Diencephalon (tissue), 1 donor: Measurements from ENCODE around the gene TRAPPC11. TPM values are rescaled to one million over a fixed set of nuclear protein-coding genes. Genes with fewer than 3 reads are reported as not detected.

ENCODE experiments used
- small RNA-seq: library from RNA; depleted of rRNA; stranded (forward); fragments of <200 nt; gene quantifications from one replicate; pipeline ENCODE3, GENCODE V24; 2014
- total RNA-seq: library from RNA; depleted of rRNA; stranded (reverse); fragments of >200 nt; gene quantifications from one replicate; pipeline ENCODE4 v1.2.3, GENCODE V29; 2014

The TRAPPC11 gene
- 68.0 TPM for total RNA-seq

DNA sequence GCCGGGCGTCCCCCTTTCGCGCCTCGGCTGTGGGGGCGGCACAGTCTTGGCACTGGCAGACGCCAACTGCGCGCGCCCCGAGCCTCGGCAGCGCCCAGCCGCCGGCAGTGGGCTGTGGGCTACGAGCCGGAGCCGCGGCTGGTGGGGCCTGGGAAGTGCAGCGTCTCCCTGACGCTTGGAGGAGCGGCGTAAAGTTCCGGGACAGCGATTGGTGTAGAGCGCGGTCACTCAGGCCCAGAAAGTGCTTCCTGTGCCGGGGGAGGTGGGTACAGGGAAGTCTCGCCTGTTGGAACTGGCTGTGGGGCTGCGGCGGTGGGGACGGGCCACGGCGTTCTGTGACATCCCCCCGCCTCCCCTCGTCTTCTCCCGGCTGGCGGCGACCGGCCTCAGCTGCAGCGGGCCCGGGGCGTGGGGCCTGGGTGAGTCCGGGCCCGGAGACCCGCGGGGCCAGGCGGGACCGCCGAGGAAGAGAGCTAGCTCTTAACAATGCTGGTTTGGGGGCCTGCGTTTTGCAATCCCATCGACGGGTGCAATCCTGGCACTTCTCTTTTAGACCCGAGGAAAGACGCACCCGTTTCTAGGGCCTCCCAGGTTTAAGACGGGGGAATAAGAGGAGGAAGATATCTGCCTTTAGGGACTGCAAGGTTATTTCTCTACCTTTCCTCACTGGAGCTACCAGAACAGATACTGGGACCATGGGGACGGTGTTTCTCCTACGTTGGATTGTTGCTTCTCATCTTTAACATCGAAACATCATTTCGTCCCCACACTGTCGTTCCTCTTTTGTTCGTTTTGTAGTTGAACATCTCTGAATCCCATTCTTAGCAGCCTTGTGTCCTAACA, at the start of gene TRAPPC11, which contains the start of gene RWDD4:
Gene TRAPPC11 (plus strand): TSS at position 265 of the 843 bp plus-strand sequence. CDS start 4,575 bp downstream, outside the sequence.
Gene RWDD4 (minus strand): TSS at position 157 of the 843 bp plus-strand sequence. CDS start 233 bp downstream, outside the sequence.

Small RNAs within 50 kb of the gene (small RNA-seq; reads per million reads assigned to genes)
- gene RNU6-1053P: not detected
- gene RNU6-335P: not detected
- gene RNU6-479P: not detected

Other genes starting within 250 kb of the TRAPPC11 start
- 20.1 TPM for gene CDKN2AIP, start 214.7 kb upstream of the TRAPPC11 start, total RNA-seq
- 24.9 TPM for gene ING2, start 154.2 kb upstream of the TRAPPC11 start, total RNA-seq
- 23.5 TPM for gene RWDD4, start 108 bp upstream of the TRAPPC11 start, total RNA-seq
- 60.4 TPM for gene STOX2, start 246.0 kb downstream of the TRAPPC11 start, total RNA-seq